ENCODE data around the gene HLA-A.

HLA-A gene

DNA sequence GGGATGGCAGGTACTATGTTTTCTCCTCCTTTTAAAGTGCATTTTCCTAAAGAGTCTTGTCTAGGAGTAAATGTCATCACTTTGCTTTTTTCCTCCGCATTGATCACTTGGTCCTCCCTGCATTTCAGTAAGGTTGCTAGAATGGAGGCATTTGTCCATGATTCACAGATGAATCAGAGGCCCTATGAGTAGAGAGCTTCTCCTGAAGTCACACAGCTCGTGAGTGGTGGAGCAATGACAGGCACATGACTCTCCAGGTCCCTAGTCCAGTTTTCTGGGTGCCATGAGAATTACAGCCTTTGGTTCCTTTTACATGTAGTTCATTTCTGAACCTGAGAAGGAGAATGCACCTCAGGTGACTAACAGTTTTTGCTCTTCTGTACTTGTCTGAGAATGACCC, 50.5 kb downstream of the HLA-A start:
- DNase-seq: no peak

DNA sequence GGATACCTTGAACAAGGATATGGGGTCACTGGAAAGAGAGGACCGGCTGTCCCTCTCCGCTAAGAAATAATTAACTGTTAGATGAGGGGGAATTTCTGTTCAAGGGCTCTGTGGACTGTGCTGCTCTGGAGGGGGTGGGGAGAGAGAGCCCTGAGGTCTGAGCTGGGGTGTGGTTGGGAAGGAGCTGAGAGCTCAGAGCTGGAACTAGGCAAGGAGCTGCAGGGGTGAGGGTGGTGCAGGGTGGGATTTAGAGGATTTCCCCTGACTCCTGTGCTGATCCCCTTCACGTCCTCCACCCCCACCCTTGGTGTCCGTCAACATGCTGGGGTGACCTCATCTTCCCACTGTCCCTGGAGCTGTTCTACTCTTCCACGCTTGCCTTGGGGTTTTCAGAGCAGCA, 52.5 kb downstream of the HLA-A start:
- DNase-seq: no peak

DNA sequence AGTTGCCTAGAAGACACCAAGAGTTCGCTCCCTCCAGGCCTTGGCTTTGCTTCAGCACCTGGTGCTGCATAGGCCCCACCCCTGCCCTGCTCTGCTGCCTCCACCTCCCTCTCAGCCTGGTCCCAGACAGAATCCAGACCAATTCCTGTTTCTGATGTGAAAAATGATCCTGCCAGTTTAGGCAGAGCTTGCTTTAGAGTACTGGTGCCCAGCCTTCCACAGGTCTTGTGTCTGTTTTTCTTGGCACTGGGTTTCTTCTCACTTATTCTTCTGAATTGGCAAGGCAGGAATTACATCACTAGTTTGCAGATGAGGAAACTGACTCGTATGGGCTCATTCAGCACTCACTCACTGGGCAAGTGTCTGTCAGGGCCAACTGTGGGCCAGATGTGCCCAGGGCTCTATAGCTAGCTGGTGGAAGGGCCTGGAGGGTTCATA, 53.0 kb downstream of the HLA-A start:
- no peak for DNase-seq

All from stimulated activated CD4-positive, alpha-beta T cell treated with anti-CD3 and anti-CD28 coated beads, Interleukin-4, amount 100 ng/mL, for 4 hours (primary cell).